Measurements from ENCODE around the gene ZCCHC9. TPM values are rescaled to one million over a fixed set of nuclear protein-coding genes. Genes with fewer than 3 reads are reported as not detected.

Gene ZCCHC9, protein sequence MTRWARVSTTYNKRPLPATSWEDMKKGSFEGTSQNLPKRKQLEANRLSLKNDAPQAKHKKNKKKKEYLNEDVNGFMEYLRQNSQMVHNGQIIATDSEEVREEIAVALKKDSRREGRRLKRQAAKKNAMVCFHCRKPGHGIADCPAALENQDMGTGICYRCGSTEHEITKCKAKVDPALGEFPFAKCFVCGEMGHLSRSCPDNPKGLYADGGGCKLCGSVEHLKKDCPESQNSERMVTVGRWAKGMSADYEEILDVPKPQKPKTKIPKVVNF
- total RNA-seq (20.1 TPM), polyA plus RNA-seq (ENCODE audit: insufficient read depth, low read depth, low replicate concordance) (23.0 TPM)
- long read RNA-seq, donor 1, full-length matches to known transcripts = 11 of 20 reads
- long read RNA-seq, donor 1, partial matches to known transcripts = 9 of 20 reads
- long read RNA-seq, donor 1, other reads (novel, unspliced or antisense) = 0 of 20 reads
- long read RNA-seq, donor 2, full-length matches to known transcripts = 13 of 36 reads
- long read RNA-seq, donor 2, partial matches to known transcripts = 23 of 36 reads
- long read RNA-seq, donor 2, other reads (novel, unspliced or antisense) = 0 of 36 reads
- long read RNA-seq, donor 3, full-length matches to known transcripts = 17 of 17 reads
- long read RNA-seq, donor 3, partial matches to known transcripts = 0 of 17 reads
- long read RNA-seq, donor 3, other reads (novel, unspliced or antisense) = 0 of 17 reads
- long read RNA-seq, donor 4, partial matches to known transcripts = 0 of 5 reads
- long read RNA-seq, donor 4, other reads (novel, unspliced or antisense) = 0 of 5 reads
- long read RNA-seq, donor 5, partial matches to known transcripts = 0 of 2 reads
- long read RNA-seq, donor 5, other reads (novel, unspliced or antisense) = 0 of 2 reads
- long read RNA-seq, donor 6, full-length matches to known transcripts = 26 of 50 reads
- long read RNA-seq, donor 6, partial matches to known transcripts = 24 of 50 reads
- long read RNA-seq, donor 6, other reads (novel, unspliced or antisense) = 0 of 50 reads
- long read RNA-seq, donor 7, partial matches to known transcripts = 3 of 12 reads
- long read RNA-seq, donor 7, other reads (novel, unspliced or antisense) = 2 of 12 reads
- long read RNA-seq, donor 8, full-length matches to known transcripts = 9 of 20 reads
- long read RNA-seq, donor 8, partial matches to known transcripts = 11 of 20 reads
- long read RNA-seq, donor 8, other reads (novel, unspliced or antisense) = 0 of 20 reads
- long read RNA-seq, donor 9, full-length matches to known transcripts = 8 of 8 reads
- long read RNA-seq, donor 9, partial matches to known transcripts = 0 of 8 reads
- long read RNA-seq, donor 9, other reads (novel, unspliced or antisense) = 0 of 8 reads
- long read RNA-seq, donor 10, full-length matches to known transcripts = 9 of 22 reads
- long read RNA-seq, donor 10, partial matches to known transcripts = 13 of 22 reads
- long read RNA-seq, donor 10, other reads (novel, unspliced or antisense) = 0 of 22 reads

DNA sequence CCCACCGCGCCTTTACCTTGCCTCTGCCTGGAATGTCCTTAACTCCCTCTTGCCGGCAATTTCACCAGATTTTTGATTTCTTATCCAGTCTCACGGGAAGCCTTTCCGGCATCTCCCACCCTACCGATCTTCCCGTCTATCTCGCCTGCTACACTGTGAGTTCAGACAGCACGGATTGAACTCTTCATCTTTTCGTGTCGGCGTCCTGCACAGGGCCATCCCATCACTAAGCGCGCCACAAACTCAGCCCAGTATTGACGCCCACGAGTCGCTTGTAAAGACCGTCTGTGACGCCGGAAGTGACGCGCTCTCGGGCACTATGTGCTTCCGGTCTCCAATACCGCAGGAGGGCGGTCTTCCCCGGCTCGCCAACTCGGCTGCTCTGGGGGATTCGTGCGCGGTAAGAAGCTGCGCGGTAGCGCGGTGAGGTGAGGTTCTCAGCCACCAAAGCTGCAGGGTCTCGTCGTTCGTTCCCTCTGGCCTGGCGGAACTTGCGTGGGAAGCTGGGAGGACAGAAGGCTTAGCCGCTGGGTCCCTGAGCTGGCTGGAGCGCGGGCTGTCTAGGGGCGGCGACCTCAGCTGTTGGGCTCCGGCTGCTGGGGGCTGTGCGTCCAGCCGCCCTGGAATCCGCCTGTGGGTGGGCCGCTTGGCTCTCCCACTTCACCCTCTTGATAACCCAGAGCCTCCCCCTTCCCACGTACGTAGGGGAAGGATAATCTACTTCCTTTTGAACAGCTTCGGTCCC lies at the start of gene ZCCHC9:
TSS of gene ZCCHC9 (plus strand) at position 317 of the 745 bp plus-strand sequence. CDS start 3,171 bp downstream, outside the sequence.
- Histone ChIP-seq H3K4me3 (ENCODE audit: low read length in 3 of 3) (peak within 1 kb of the TSS; percentile 87 to 98 (median 94)), H3K9ac (ENCODE audit: low read length in 3 of 3) (peak within 1 kb of the TSS; percentile 81 to 91 (median 86)), H3K9me3 (ENCODE audit: control insufficient read depth in 2 of 3, insufficient read depth in 1 of 3, low read length in 3 of 3) (no peaks in the 10 kb centered on the region), H3K27ac (ENCODE audit: low read depth in 2 of 2, low read length in 2 of 2) (peak within 1 kb of the TSS; percentile 91 to 92), H3K27me3 (ENCODE audit: control insufficient read depth, insufficient read depth, low read length) (no peaks in the 10 kb centered on the region), H3K36me3 (ENCODE audit: control insufficient read depth in 2 of 3, insufficient read depth in 3 of 3, low read length in 3 of 3) (peaks cover 2 to 7% (median 2%) of the 10 kb centered on the region in 3 donors), H3K4me1 (ENCODE audit: control insufficient read depth in 2 of 3, insufficient read depth in 2 of 3, low read depth in 1 of 3, low read length in 3 of 3) (peaks cover 0 to 11% (median 0%) of the 10 kb centered on the region in 3 donors)
- TF ChIP-seq, protein P1, sequence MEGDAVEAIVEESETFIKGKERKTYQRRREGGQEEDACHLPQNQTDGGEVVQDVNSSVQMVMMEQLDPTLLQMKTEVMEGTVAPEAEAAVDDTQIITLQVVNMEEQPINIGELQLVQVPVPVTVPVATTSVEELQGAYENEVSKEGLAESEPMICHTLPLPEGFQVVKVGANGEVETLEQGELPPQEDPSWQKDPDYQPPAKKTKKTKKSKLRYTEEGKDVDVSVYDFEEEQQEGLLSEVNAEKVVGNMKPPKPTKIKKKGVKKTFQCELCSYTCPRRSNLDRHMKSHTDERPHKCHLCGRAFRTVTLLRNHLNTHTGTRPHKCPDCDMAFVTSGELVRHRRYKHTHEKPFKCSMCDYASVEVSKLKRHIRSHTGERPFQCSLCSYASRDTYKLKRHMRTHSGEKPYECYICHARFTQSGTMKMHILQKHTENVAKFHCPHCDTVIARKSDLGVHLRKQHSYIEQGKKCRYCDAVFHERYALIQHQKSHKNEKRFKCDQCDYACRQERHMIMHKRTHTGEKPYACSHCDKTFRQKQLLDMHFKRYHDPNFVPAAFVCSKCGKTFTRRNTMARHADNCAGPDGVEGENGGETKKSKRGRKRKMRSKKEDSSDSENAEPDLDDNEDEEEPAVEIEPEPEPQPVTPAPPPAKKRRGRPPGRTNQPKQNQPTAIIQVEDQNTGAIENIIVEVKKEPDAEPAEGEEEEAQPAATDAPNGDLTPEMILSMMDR (IDR thresholded peaks at IDR 0.05; ENCODE audit: borderline replicate concordance, extremely low read depth, insufficient read depth) = peak; percentile 39
- DNase-seq = peak; percentile 96 to 98 (median 98)
- FAIRE-seq = no peak
- intact Hi-C loops (cut with DNase I) = no loop called here

DNA sequence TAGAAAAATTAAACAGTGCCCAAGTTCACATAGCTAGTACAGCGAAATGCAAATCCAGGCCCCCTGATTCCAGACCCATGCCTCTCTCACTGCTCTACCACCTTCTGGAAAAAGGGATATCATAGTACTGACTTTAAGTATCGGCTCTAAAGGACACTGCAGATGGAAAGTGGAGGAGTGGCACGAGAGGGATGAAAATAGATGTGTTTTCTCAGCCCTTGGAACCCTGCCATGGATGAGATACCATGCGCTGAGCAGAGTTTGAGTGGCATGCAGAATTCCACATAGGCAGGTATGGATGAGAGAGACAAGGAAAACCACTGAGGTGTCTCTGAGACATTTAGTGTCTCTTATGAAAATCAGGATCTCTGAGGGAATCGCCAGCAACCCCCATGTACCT lies 49.5 kb upstream of the ZCCHC9 start:
- Histone ChIP-seq H3K27ac (ENCODE audit: low read depth in 2 of 2, low read length in 2 of 2) (no peak overlapping the region), H3K27me3 (ENCODE audit: control insufficient read depth, insufficient read depth, low read length) (no peaks in the 10 kb centered on the region), H3K9ac (ENCODE audit: low read length in 3 of 3) (no peak overlapping the region), H3K4me1 (ENCODE audit: control insufficient read depth in 2 of 3, insufficient read depth in 2 of 3, low read depth in 1 of 3, low read length in 3 of 3) (peaks cover 0 to 7% (median 0%) of the 10 kb centered on the region in 3 donors), H3K36me3 (ENCODE audit: control insufficient read depth in 2 of 3, insufficient read depth in 3 of 3, low read length in 3 of 3) (peaks cover 0 to 11% (median 8%) of the 10 kb centered on the region in 3 donors), H3K9me3 (ENCODE audit: control insufficient read depth in 2 of 3, insufficient read depth in 1 of 3, low read length in 3 of 3) (no peaks in the 10 kb centered on the region), H3K4me3 (ENCODE audit: low read length in 3 of 3) (no peak overlapping the region)
- intact Hi-C loops (cut with DNase I) = no loop called here
- TF ChIP-seq, protein P1 (IDR thresholded peaks at IDR 0.05; ENCODE audit: borderline replicate concordance, extremely low read depth, insufficient read depth) = no peak
- no peak for FAIRE-seq
- DNase-seq = no peak

DNA sequence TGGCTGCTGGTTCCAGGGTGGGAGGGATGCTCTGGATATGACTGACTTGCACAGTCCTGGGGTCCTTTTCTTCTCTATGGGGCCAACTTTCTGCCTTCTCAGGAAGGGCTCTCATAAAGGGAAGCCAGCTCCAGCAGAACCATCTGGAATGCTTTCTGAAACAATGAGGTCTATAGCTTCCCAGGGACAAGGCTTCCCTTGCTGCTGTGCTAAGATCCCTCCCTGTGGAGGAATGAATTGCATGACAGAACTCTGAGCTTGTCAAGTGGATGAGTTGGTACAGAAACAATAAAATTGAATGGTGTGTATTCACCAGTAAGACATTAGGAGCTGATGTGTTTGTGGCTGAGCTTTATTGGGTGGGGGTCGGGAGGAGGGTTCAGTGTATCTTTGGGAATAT lies 48.5 kb upstream of the ZCCHC9 start:
- Histone ChIP-seq H3K27ac (ENCODE audit: low read depth in 2 of 2, low read length in 2 of 2) (no peak overlapping the region), H3K4me1 (ENCODE audit: control insufficient read depth in 2 of 3, insufficient read depth in 2 of 3, low read depth in 1 of 3, low read length in 3 of 3) (peaks cover 0 to 4% (median 0%) of the 10 kb centered on the region in 3 donors), H3K27me3 (ENCODE audit: control insufficient read depth, insufficient read depth, low read length) (no peaks in the 10 kb centered on the region), H3K36me3 (ENCODE audit: control insufficient read depth in 2 of 3, insufficient read depth in 3 of 3, low read length in 3 of 3) (peaks cover 0 to 11% (median 8%) of the 10 kb centered on the region in 3 donors), H3K9me3 (ENCODE audit: control insufficient read depth in 2 of 3, insufficient read depth in 1 of 3, low read length in 3 of 3) (no peaks in the 10 kb centered on the region), H3K9ac (ENCODE audit: low read length in 3 of 3) (no peak overlapping the region), H3K4me3 (ENCODE audit: low read length in 3 of 3) (no peak overlapping the region)
- TF ChIP-seq, protein P1 (IDR thresholded peaks at IDR 0.05; ENCODE audit: borderline replicate concordance, extremely low read depth, insufficient read depth) = no peak
- no peak for FAIRE-seq
- DNase-seq = no peak
- intact Hi-C loops (cut with DNase I) = no loop called here
